ENCODE measurements around the gene FARSA.

GRCh38 chr19:12935071-12935470 lies 1.6 kb upstream of the FARSA start:
- TF ChIP-seq GATA2 (IDR thresholded peaks at IDR 0.05; ENCODE audit: low read depth, low read length) (no peak), GATA3 (IDR thresholded peaks at IDR 0.05; ENCODE audit: low read depth, low read length) (no peak)

Measured in SH-SY5Y (cell line).